GM12878 (cell line): Measurements from ENCODE around the gene CCDC14. TPM values are rescaled to one million over a fixed set of nuclear protein-coding genes. Genes with fewer than 3 reads are reported as not detected.

Source experiments
- ATAC-seq: fragments of 200-7000 bp; cut with Tn5 transposase; 3 replicates; pipeline ENCODE4 v1.9.1; 2020; ENCODE audit warnings: mild to moderate bottlenecking, moderate library complexity
- BruUV-seq: library from RNA; stranded (reverse); fragments of 400-500 nt; replicated peaks from 2 replicates; lab custom pipeline; 2021; lab: Mats Ljungman, UMichigan
- CTCF ChIA-PET: fragments of 300-600 bp; sonication (Branson Sonifier 250); formaldehyde crosslinking; extraction: SDS; loops from one replicate; lab custom pipeline; 2021; ENCODE audit warnings: inconsistent platforms; lab: Yijun Ruan, JAX
- POLR2A ChIA-PET: fragments of 350-600 bp; formaldehyde crosslinking; extraction: SDS; loops from one replicate; lab custom pipeline; 2021; ENCODE audit warnings: inconsistent platforms; lab: Charles Lee
- RAD21 ChIA-PET: fragments of 300-600 bp; sonication (Branson Sonifier 250); formaldehyde crosslinking; loops from one replicate; lab custom pipeline; 2023; ENCODE audit warnings: antibody characterized with exemption; ENCODE audit not compliant: unreplicated experiment; lab: Charles Lee
- SMC1A ChIA-PET: fragments of 300-600 bp; sonication (Branson Sonifier 250); formaldehyde crosslinking; loops from one replicate; lab custom pipeline; 2023; ENCODE audit not compliant: unreplicated experiment, uncharacterized antibody; lab: Charles Lee
- DNase-seq: peaks from one replicate; pipeline ENCODE4 v3.0.0-alpha.2; 2011; ENCODE audit warnings: low read depth, low spot score
- FAIRE-seq: peaks from 3 replicates; lab custom pipeline; 2011; peaks lifted over from hg19 to GRCh38; lab: Jason Lieb, UNC
- H2AFZ ChIP-seq: 2 replicates; pipeline ENCODE4 v1.6.0; 2011; ENCODE audit warnings: low read depth, low read length, control low read depth; ENCODE audit not compliant: control insufficient read depth
- H3K27ac ChIP-seq: 2 replicates; pipeline ENCODE4 v1.5.1; 2011; ENCODE audit warnings: control low read depth; ENCODE audit not compliant: control insufficient read depth, insufficient read depth
- H3K27me3 ChIP-seq, 2 experiments: replicated peaks in 1 of 2; 2 replicates each; pipeline versions ENCODE4 v1.6.0 to v1.6.1; 2011; ENCODE audit warnings: low read length in 1 of 2; ENCODE audit not compliant: control insufficient read depth in 2 of 2, insufficient read depth in 2 of 2
- H3K36me3 ChIP-seq, 2 experiments: 2 replicates each; pipeline ENCODE4 v1.5.1; 2011; ENCODE audit warnings: low read length in 1 of 2; ENCODE audit not compliant: control insufficient read depth in 2 of 2, insufficient read depth in 2 of 2
- H3K4me1 ChIP-seq: 2 replicates; pipeline ENCODE4 v1.6.1; 2011; ENCODE audit warnings: mild to moderate bottlenecking, low read length, moderate library complexity, mixed read lengths; ENCODE audit not compliant: control insufficient read depth, insufficient read depth
- H3K4me2 ChIP-seq: 2 replicates; pipeline ENCODE4 v1.6.0; 2011; ENCODE audit warnings: control low read depth; ENCODE audit not compliant: control insufficient read depth, insufficient read depth
- H3K4me3 ChIP-seq: fragments of 200-600 bp; sonication (generic); 2 replicates; pipeline ENCODE4 v1.5.1; 2016
- H3K79me2 ChIP-seq: 2 replicates; pipeline ENCODE4 v1.6.0; 2011; ENCODE audit warnings: low read length; ENCODE audit not compliant: control insufficient read depth, insufficient read depth
- H3K9ac ChIP-seq: 2 replicates; pipeline ENCODE4 v1.8.0; 2011; ENCODE audit warnings: low read length, control low read depth, mixed read lengths; ENCODE audit not compliant: control insufficient read depth, insufficient read depth
- H3K9me3 ChIP-seq: replicated peaks from 3 replicates; pipeline ENCODE4 v1.5.1; 2011; ENCODE audit warnings: mild to moderate bottlenecking, low read length; ENCODE audit not compliant: control insufficient read depth, insufficient read depth
- H4K20me1 ChIP-seq: 2 replicates; pipeline ENCODE4 v1.6.0; 2011; ENCODE audit not compliant: control insufficient read depth, insufficient read depth
- ATF3 ChIP-seq: IDR thresholded peaks from 2 replicates; pipeline ENCODE4 v1.6.1; 2011; ENCODE audit warnings: low read depth, mild to moderate bottlenecking, low read length, moderate library complexity, borderline replicate concordance; ENCODE audit errors: extremely low read depth
- GABPA ChIP-seq: IDR thresholded peaks from 2 replicates; pipeline ENCODE4 v1.6.1; 2014; ENCODE audit warnings: antibody characterized with exemption, low read depth, mild to moderate bottlenecking, inconsistent platforms
- KAT2A ChIP-seq: conservative IDR thresholded peaks from 2 replicates; pipeline ENCODE4 v1.6.1; 2011; ENCODE audit warnings: low read depth, low read length; ENCODE audit not compliant: control insufficient read depth
- MXI1 ChIP-seq: fragments of 150-350 bp; IDR thresholded peaks from 2 replicates; pipeline ENCODE4 v1.6.1; 2011; ENCODE audit warnings: low read depth, mild to moderate bottlenecking, inconsistent platforms, low read length, improper control_type of control experiment
- POLR2AphosphoS5 ChIP-seq: IDR thresholded peaks from 2 replicates; pipeline ENCODE4 v1.6.1; 2011; ENCODE audit warnings: mild to moderate bottlenecking, low read length, inconsistent platforms
- POU2F2 ChIP-seq: IDR thresholded peaks from 3 replicates; pipeline ENCODE4 v1.6.1; 2011; ENCODE audit warnings: low read depth, mild to moderate bottlenecking, low read length, borderline replicate concordance
- SREBF2 ChIP-seq: IDR thresholded peaks from 2 replicates; pipeline ENCODE4 v1.6.1; 2012; ENCODE audit warnings: mild to moderate bottlenecking, low read length
- YY1 ChIP-seq: IDR thresholded peaks from 2 replicates; pipeline ENCODE4 v1.6.1; 2011; ENCODE audit warnings: low read depth, mild to moderate bottlenecking, low read length
- ZNF207 ChIP-seq: fragments of 450-650 bp; IDR thresholded peaks from 2 replicates; pipeline ENCODE4 v1.6.1; 2014; ENCODE audit warnings: antibody characterized with exemption, mild to moderate bottlenecking, borderline replicate concordance
- WGBS: methylation state at CpG from one replicate; pipeline ENCODE4 v1.1.6; 2016; ENCODE audit warnings: low lambda C conversion rate; ENCODE audit not compliant: insufficient replicate concordance, insufficient coverage; ENCODE audit errors: missing lambda C conversion rate; 5-methylcytosine and 5-hydroxymethylcytosine counted together
- in situ Hi-C: fragments of 300-500 bp; cut with MboI; formaldehyde crosslinking; loops from 9 replicates; pipeline ENCODE4 v1.14.3; 2018; ENCODE audit warnings: mixed read lengths
- intact Hi-C: fragments of 100-400 bp; cut with micrococcal nuclease; formaldehyde crosslinking; loops from one replicate; pipeline ENCODE4 v1.14.2; 2022; ENCODE audit not compliant: unreplicated experiment
- polyA plus RNA-seq, 11 experiments: library from polyadenylated mRNA; depleted of rRNA in 4 of 11; unstranded in 6 of 11; stranded (reverse) in 5 of 11; fragments of >200 nt; fragmentation: Nextera tagmentation in 4 of 11; fragmentation: Illumina TruSeq in 1 of 11; extraction: Ambion mirVana in 4 of 11; extraction: Trizol in 1 of 11; gene quantifications; 1 replicate in 1 of 11; 2 replicates in 10 of 11; pipeline versions ENCODE4 v1.2.1 to v1.2.3, GENCODE V29; 2011 to 2016; ENCODE audit warnings: inconsistent platforms in 2 of 11, missing spikeins in 2 of 11, low read depth in 1 of 11
- total RNA-seq, 4 experiments: library from RNA; depleted of rRNA in 3 of 4; stranded (reverse); fragments of >200 nt in 3 of 4; fragmentation: Illumina TruSeq in 1 of 4; extraction: Trizol in 1 of 4; gene quantifications; 2 replicates each; pipeline versions ENCODE4 v1.2.1 to v1.2.3, GENCODE V29; 2013 to 2021

CCDC14 gene
- total and polyA plus RNA-seq, 10 of the 15 experiments (the other 5 are each of a cell fraction or from before 2014, with no cell fraction given) = 15.9 to 104 (median 43.0) TPM

GRCh38 chr3:123986427-123986826 is 25.4 kb upstream of the CCDC14 start:
- ChIA-PET CTCF (interaction anchor here (0.6 kb wide), 1 partner anchor 1800 kb away, joined by 3 read pairs; no protein-coding TSS in a partner anchor), RAD21 (interaction anchor here (1.0 kb wide), 1 partner anchor 332 kb away, joined by 4 read pairs; no protein-coding TSS in a partner anchor), POLR2A (no interaction called here), SMC1A (no interaction called here)
- no peak overlapping the region for H3K4me2 ChIP-seq
- no peaks in the 10 kb centered on the region for H3K79me2 ChIP-seq
- H4K20me1 ChIP-seq = no peaks in the 10 kb centered on the region
- FAIRE-seq (no peak), DNase-seq (no peak), ATAC-seq (no peak)
- 42% methylated on average over 3 of the region's 3 CpGs for WGBS
- H3K4me1 ChIP-seq = no peaks in the 10 kb centered on the region
- H3K27me3 ChIP-seq = peaks cover 0 to 8% of the 10 kb centered on the region in 2 experiments; a peak in 3 of 4 replicates
- intact Hi-C loops (loop anchor here (5.0 kb wide), 1 partner anchor 244 kb away; no protein-coding TSS in a partner anchor), in situ Hi-C loops (no loop called here)
- no peak for TF ChIP-seq YY1
- TF ChIP-seq ZNF207 = no peak
- no peak for TF ChIP-seq POU2F2
- TF ChIP-seq SREBF2 = no peak
- TF ChIP-seq MXI1 = no peak
- no peak for TF ChIP-seq GABPA
- no peak for TF ChIP-seq KAT2A
- TF ChIP-seq POLR2AphosphoS5 = no peak
- no peak for TF ChIP-seq ATF3
- H3K9ac ChIP-seq = no peak overlapping the region
- no peak overlapping the region for H2AFZ ChIP-seq
- no peak overlapping the region for H3K27ac ChIP-seq
- no TSS peak for BruUV-seq
- H3K9me3 ChIP-seq = no peaks in the 10 kb centered on the region
- no peaks in the 10 kb centered on the region for H3K36me3 ChIP-seq
- no peak overlapping the region for H3K4me3 ChIP-seq
